Stimulated activated CD8-positive, alpha-beta memory T cell treated with anti-CD3 and anti-CD28 coated beads, Interleukin-4, amount 100 ng/mL, for 24 hours (primary cell): ENCODE data around the gene CSRP2.

ENCODE experiments used
- DNase-seq: peaks from one replicate; pipeline ENCODE4 v3.0.0-alpha.2; 2020; ENCODE audit warnings: low read depth

CSRP2 gene

GRCh38 chr12:76863005-76863670 is 15.7 kb downstream of the CSRP2 start:
- DNase-seq = no peak

GRCh38 chr12:76860256-76860655 is 18.6 kb downstream of the CSRP2 start:
- no peak for DNase-seq

GRCh38 chr12:76859611-76860010 is 19.2 kb downstream of the CSRP2 start:
- DNase-seq = no peak

DNA sequence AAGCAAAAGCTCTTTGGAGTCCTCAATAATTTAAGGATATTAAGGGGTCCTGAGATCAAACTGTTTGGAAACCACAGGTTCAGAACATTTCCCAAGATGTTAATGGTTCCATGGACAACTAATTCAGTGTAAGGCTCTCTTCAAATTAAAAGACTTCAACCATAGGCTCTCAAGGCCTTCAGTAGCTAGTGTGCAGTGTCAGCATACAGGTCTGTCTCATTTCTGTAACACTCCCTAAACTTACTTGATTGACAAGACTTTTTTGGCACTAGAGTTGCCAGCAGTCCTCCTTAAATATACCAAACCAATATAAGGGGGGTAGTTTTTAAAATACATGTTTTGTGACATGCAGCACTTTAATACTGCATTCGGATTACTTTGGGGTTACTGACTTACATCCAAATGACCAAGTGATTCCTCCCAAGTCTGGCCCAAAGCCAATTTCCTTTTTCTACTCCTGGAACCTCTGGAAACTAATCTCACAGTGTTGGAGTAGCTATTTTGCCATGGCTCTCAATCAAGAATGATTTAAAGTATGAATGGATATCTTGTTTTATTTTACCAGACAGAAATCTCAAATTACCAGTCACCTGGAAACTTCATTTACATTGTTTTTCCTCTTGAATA is 22.7 kb downstream of the CSRP2 start:
- no peak for DNase-seq

DNA sequence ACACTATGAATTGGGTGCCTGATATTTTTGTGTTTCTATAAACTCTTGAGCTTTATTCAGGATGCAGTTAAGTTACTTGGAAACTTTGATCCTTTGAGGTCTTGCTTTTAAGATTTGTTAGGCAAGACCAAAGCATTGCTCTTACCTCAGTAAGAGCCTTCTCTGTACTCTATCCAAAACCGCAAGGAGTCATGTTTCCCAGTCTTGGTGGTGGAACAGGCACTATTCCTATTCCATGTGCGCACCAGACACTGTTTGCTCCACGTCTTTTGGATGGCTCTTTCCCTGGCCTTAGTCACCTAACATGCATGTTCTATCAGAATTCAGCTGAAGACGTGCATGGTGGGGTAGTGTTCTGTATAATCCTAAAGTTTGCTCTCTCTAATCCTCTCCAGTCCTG is 23.5 kb downstream of the CSRP2 start:
- no peak for DNase-seq

- DNase-seq = no peak
Measured at GRCh38 chr12:76852106-76852505, 26.7 kb downstream of the CSRP2 start.

GRCh38 chr12:76848132-76848531 is 30.7 kb downstream of the CSRP2 start:
- DNase-seq = no peak

DNA sequence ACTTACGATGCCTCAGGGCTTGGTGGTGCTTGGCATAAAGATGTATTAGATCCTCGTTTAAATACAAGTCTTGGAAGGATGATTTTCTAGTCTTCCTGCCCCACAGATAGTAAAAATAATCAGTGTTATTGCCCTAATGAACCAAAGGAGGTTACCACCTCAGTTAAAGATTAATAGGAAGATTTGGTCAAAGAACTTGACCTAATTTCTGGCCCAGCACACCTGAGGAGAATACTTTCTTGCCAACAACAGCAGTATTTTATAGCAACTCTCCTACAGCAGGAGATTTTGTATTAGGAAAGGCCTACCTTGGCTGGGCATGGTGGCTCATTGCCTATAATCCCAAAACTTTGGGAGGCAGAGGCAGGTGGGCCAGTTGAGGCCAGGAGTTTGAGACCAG is 31.6 kb downstream of the CSRP2 start:
- no peak for DNase-seq

GRCh38 chr12:76836633-76837032 is 42.2 kb downstream of the CSRP2 start:
- DNase-seq = no peak

DNA sequence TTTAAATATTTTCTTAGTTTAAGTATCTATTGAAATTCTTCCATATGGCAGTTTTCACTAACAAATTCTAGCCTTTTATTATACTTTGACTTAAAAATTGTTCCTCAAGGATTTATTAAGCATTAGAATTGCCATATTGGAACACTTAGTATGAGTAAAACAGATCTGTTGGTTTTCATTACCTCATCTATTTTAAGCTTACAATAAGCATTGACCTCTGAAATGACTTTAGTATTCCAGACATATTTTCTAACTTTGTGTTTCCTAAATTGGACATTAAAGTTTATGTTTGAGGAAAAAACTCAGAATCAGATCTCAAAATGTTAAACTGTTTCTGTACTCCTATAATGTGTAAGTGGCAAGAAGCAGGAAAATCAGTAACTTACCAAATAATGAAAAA is 48.4 kb downstream of the CSRP2 start:
- DNase-seq = no peak

- no peak for DNase-seq
Measured at GRCh38 chr12:76820888-76821482, 57.8 kb downstream of the CSRP2 start.

GRCh38 chr12:76813972-76814371 is 64.8 kb downstream of the CSRP2 start:
- no peak for DNase-seq

DNA sequence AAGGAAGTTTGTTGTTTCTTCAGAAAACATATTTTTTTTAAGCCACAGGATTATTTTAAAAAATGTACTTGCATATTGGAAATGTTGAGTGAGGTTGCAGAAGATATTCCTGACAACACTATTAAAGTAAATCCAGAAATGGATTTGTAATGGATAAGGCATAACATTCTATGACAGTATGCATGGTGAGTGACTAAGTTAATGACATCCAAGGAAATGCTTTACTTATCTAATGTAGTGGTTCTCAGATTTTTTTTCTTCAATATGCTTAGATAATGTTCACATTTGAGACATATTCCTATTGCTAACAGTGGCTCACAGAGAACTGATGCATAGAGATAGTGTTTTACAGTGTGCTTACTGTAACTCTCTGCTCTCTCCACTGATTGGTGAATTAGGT is 65.6 kb downstream of the CSRP2 start:
- DNase-seq = no peak

- no peak for DNase-seq
Measured at GRCh38 chr12:76811976-76812375, 66.8 kb downstream of the CSRP2 start.

- no peak for DNase-seq
Measured at GRCh38 chr12:76810671-76811419, 68.0 kb downstream of the CSRP2 start.
